Neuronal stem cell (in vitro differentiated cells): ENCODE results near the gene HDDC3.

Source experiments
- DNase-seq: peaks from one replicate; pipeline ENCODE4 v3.0.0-alpha.2; 2013; ENCODE audit warnings: low spot score
- H2AFZ ChIP-seq: one replicate; pipeline ENCODE4 v1.6.1; 2013; ENCODE audit warnings: mild to moderate bottlenecking, low read length, inconsistent platforms
- H2AK5ac ChIP-seq: 2 replicates; pipeline ENCODE4 v1.6.1; 2013; ENCODE audit warnings: low read depth, mild to moderate bottlenecking, inconsistent platforms, low read length, moderate library complexity, mixed read lengths
- H2BK120ac ChIP-seq: 2 replicates; pipeline ENCODE4 v1.6.1; 2013; ENCODE audit warnings: low read depth, mild to moderate bottlenecking, inconsistent platforms, low read length, moderate library complexity, mixed read lengths
- H2BK12ac ChIP-seq: one replicate; pipeline ENCODE4 v1.6.1; 2013; ENCODE audit warnings: low read length, inconsistent platforms
- H2BK15ac ChIP-seq: 2 replicates; pipeline ENCODE4 v1.6.1; 2013; ENCODE audit warnings: mild to moderate bottlenecking, low read length, inconsistent platforms, mixed read lengths
- H2BK5ac ChIP-seq: one replicate; pipeline ENCODE4 v1.6.1; 2013; ENCODE audit warnings: inconsistent platforms, mild to moderate bottlenecking, low read length, moderate library complexity
- H3K14ac ChIP-seq: one replicate; pipeline ENCODE4 v1.6.1; 2013; ENCODE audit warnings: low read length, inconsistent platforms
- H3K18ac ChIP-seq: 2 replicates; pipeline ENCODE4 v1.6.1; 2013; ENCODE audit warnings: low read length, inconsistent platforms
- H3K23ac ChIP-seq: 2 replicates; pipeline ENCODE4 v1.6.1; 2013; ENCODE audit warnings: low read depth, mild to moderate bottlenecking, mixed read lengths, low read length, inconsistent platforms; ENCODE audit not compliant: poor library complexity
- H3K27ac ChIP-seq: replicated peaks from 3 replicates; pipeline ENCODE4 v1.5.1; 2013; ENCODE audit warnings: low read length, inconsistent platforms
- H3K27me3 ChIP-seq, 3 experiments: 2 replicates each; pipeline ENCODE4 v1.6.1; 2013; ENCODE audit warnings: low read length in 3 of 3, mild to moderate bottlenecking in 2 of 3, inconsistent platforms in 1 of 3, low read depth in 1 of 3, mixed read lengths in 1 of 3, moderate library complexity in 1 of 3; ENCODE audit not compliant: control insufficient read depth in 3 of 3, insufficient read depth in 3 of 3
- H3K36me3 ChIP-seq, 2 donors: replicated peaks in 1 of 2; 2 replicates each; pipeline ENCODE4 v1.6.1; 2013; ENCODE audit warnings: low read length in 2 of 2; ENCODE audit not compliant: control insufficient read depth in 2 of 2, insufficient read depth in 2 of 2
- H3K4ac ChIP-seq: 2 replicates; pipeline ENCODE4 v1.6.1; 2013; ENCODE audit warnings: inconsistent platforms, mild to moderate bottlenecking, low read length, moderate library complexity
- H3K4me1 ChIP-seq, 2 donors: 1 replicate in 1 of 2; 2 replicates in 1 of 2; pipeline ENCODE4 v1.6.1; 2013; ENCODE audit warnings: low read length in 2 of 2, low read depth in 1 of 2; ENCODE audit not compliant: control insufficient read depth in 2 of 2, insufficient read depth in 1 of 2
- H3K4me2 ChIP-seq: one replicate; pipeline ENCODE4 v1.6.1; 2013; ENCODE audit warnings: mild to moderate bottlenecking, low read length, inconsistent platforms; ENCODE audit not compliant: insufficient read depth, poor library complexity, severe bottlenecking
- H3K4me3 ChIP-seq, 2 donors: 2 replicates each; pipeline ENCODE4 v1.5.1; 2013; ENCODE audit warnings: low read length in 2 of 2, mild to moderate bottlenecking in 2 of 2, inconsistent platforms in 1 of 2, moderate library complexity in 1 of 2
- H3K79me1 ChIP-seq: one replicate; pipeline ENCODE4 v1.6.1; 2013; ENCODE audit warnings: low read depth, mild to moderate bottlenecking, inconsistent platforms, low read length, moderate library complexity
- H3K9ac ChIP-seq: one replicate; pipeline ENCODE4 v1.6.1; 2013; ENCODE audit warnings: mild to moderate bottlenecking, low read depth, low read length, inconsistent platforms; ENCODE audit not compliant: poor library complexity
- H3K9me3 ChIP-seq, 2 donors: replicated peaks in 1 of 2; 2 replicates each; pipeline versions ENCODE3 to v1.6.1; 2013; ENCODE audit warnings: low read length in 2 of 2, mild to moderate bottlenecking in 2 of 2, inconsistent platforms in 1 of 2, low read depth in 1 of 2, mixed read lengths in 1 of 2, moderate library complexity in 1 of 2; ENCODE audit not compliant: control insufficient read depth in 2 of 2, insufficient read depth in 1 of 2
- H4K8ac ChIP-seq: one replicate; pipeline ENCODE4 v1.6.1; 2013; ENCODE audit warnings: low read depth, mild to moderate bottlenecking, inconsistent platforms, low read length, moderate library complexity
- H4K91ac ChIP-seq: one replicate; pipeline ENCODE4 v1.6.1; 2013; ENCODE audit warnings: low read length, low read depth, mild to moderate bottlenecking, inconsistent platforms; ENCODE audit not compliant: poor library complexity
- WGBS, 2 donors: extraction: QIAGEN DNeasy Blood & Tissue Kit; methylation state at CpG; one replicate each; pipeline ENCODE4 v1.1.7; 2013; ENCODE audit warnings: missing lambda C conversion rate in 2 of 2, mixed read lengths in 1 of 2; ENCODE audit not compliant: insufficient read length in 2 of 2, insufficient replicate concordance in 1 of 2; ENCODE audit errors: extremely low coverage in 2 of 2; 5-methylcytosine and 5-hydroxymethylcytosine counted together

The HDDC3 gene

DNA sequence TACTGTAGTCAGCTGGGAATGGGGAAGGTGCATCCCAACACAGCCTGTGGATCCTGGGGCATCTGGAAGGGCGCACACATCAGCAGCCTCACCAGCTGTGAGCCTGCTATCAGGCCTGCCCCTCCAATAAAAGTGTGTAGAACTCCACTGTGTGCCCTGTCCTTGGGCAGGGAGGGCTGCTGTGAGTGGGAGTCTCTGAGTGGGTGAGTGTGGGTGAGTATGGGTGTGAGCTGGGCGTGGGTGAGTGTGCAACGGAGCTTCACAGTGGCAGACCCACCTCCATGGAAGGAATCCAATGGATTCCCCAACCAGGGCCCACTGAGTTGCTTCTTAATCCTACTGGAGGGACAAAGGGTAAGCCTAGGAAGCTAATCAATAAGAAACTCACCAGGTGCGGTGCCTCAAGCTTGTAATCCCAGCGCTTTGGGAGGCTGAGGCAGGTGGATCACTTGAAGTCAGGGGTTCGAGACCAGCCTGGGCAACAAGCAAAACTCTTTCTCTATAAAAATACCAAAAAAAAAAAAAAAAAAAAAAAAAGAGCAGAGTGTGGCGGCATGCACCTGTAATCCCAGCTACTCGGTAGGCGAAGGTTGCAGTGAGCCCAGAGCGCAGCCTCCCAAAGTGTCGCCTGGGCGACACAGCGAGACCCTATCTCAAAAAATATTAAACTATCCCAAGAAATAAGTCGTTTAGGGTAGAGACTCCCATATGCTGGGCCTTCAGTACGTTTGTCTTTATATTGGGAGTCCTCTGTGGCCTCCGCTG is 21.8 kb upstream of the HDDC3 start:
- H3K4me3 ChIP-seq = no peak overlapping the region
- no peak overlapping the region for H2AK5ac ChIP-seq
- H3K9me3 ChIP-seq = peaks cover 0 to 1% of the 10 kb centered on the region in 2 donors
- peak overlapping the region; percentile 24 for H3K9ac ChIP-seq
- no peak overlapping the region for H3K18ac ChIP-seq
- H2BK15ac ChIP-seq = no peak overlapping the region
- WGBS, 2 donors = no CpG with 5 or more reads among the region's 16 CpGs
- H3K14ac ChIP-seq = no peak overlapping the region
- peaks cover 10% of the 10 kb centered on the region for H3K79me1 ChIP-seq
- peak overlapping the region; percentile 65 for H2AFZ ChIP-seq
- H3K4me1 ChIP-seq = peaks cover 0 to 10% of the 10 kb centered on the region in 2 donors
- H3K23ac ChIP-seq = peak overlapping the region; percentile 85
- H2BK5ac ChIP-seq = peak overlapping the region; percentile 46
- no peak overlapping the region for H3K4me2 ChIP-seq
- no peak for DNase-seq
- no peak overlapping the region for H3K27ac ChIP-seq
- H2BK120ac ChIP-seq = no peak overlapping the region
- H4K8ac ChIP-seq = peak overlapping the region; percentile 48
- H4K91ac ChIP-seq = no peak overlapping the region
- H3K27me3 ChIP-seq = peaks cover 0 to 4% (median 0%) of the 10 kb centered on the region in 3 experiments
- H2BK12ac ChIP-seq = no peak overlapping the region
- no peak overlapping the region for H3K4ac ChIP-seq
- H3K36me3 ChIP-seq = peaks cover 36 to 51% of the 10 kb centered on the region in 2 donors

DNA sequence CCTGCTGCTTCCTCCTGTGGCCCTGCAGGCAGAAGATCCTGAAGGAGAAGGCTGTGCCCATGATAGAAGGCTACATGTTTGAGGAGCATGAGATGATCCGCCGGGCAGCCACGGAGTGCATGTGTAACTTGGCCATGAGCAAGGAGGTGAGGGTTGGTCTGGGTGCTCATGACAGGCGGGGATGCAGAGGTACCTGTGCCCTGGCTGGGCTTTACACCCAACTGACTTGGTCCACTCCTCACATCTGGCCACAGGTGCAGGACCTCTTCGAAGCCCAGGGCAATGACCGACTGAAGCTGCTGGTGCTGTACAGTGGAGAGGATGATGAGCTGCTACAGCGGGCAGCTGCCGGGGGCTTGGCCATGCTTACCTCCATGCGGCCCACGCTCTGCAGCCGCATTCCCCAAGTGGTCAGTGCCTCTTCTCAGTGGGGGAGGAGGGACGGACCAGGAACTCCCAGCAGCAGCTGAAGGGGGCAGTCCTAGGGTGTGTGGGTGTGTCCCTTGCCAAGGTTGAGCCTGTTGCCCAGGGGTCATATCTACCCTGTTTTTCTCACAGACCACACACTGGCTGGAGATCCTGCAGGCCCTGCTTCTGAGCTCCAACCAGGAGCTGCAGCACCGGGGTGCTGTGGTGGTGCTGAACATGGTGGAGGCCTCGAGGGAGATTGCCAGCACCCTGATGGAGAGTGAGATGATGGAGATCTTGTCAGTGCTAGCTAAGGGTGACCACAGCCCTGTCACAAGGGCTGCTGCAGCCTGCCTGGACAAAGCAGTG is 20.7 kb upstream of the HDDC3 start:
- Histone ChIP-seq H3K9ac (peak overlapping the region; percentile 70), H3K4me2 (no peak overlapping the region), H3K23ac (no peak overlapping the region), H2AFZ (no peak overlapping the region), H3K79me1 (peaks cover 9% of the 10 kb centered on the region), H3K36me3 (peaks cover 43 to 59% of the 10 kb centered on the region in 2 donors), H4K91ac (no peak overlapping the region), H2BK15ac (no peak overlapping the region), H3K18ac (no peak overlapping the region), H4K8ac (no peak overlapping the region), H2BK12ac (no peak overlapping the region), H3K4me1 (peaks cover 0 to 10% of the 10 kb centered on the region in 2 donors), H2BK5ac (peak overlapping the region; percentile 11), H2BK120ac (no peak overlapping the region), H3K27ac (no peak overlapping the region), H3K4me3 (no peak overlapping the region), H3K9me3 (peaks cover 0 to 1% of the 10 kb centered on the region in 2 donors), H3K4ac (no peak overlapping the region), H2AK5ac (no peak overlapping the region), H3K14ac (no peak overlapping the region), H3K27me3 (peaks cover 0 to 4% (median 0%) of the 10 kb centered on the region in 3 experiments)
- DNase-seq = no peak
- WGBS, 2 donors = no CpG with 5 or more reads among the region's 14 CpGs

DNA sequence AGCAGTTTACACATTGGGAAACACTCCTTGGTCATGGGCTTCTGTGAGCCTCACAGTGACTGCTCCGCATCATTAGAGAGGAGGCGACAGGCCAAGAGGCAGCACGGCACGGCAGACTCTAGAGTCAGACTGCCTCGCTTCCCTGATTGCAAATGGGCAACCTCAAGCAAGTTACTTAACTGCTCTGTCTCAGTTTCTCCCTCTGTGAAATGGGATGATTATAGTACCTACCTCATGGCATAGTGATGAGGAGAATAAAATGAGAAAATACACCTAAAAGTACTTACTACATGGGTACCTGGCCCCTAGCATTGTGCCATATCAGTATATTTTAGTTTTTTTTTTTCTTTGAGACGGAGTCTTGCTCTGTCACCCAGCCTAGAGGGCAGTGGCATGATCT is 18.3 kb upstream of the HDDC3 start:
- H2BK15ac ChIP-seq = no peak overlapping the region
- H4K8ac ChIP-seq = no peak overlapping the region
- no peak for DNase-seq
- WGBS, 2 donors = no CpG with 5 or more reads among the region's 6 CpGs
- no peaks in the 10 kb centered on the region for H3K4me1 ChIP-seq
- H2BK12ac ChIP-seq = no peak overlapping the region
- H2BK5ac ChIP-seq = no peak overlapping the region
- no peak overlapping the region for H3K14ac ChIP-seq
- H4K91ac ChIP-seq = no peak overlapping the region
- no peak overlapping the region for H2AK5ac ChIP-seq
- no peaks in the 10 kb centered on the region for H3K27me3 ChIP-seq
- H3K4ac ChIP-seq = no peak overlapping the region
- peaks cover 56 to 81% of the 10 kb centered on the region in 2 donors for H3K36me3 ChIP-seq
- no peak overlapping the region for H3K23ac ChIP-seq
- H3K4me3 ChIP-seq = no peak overlapping the region
- no peak overlapping the region for H3K18ac ChIP-seq
- H3K9me3 ChIP-seq = peaks cover 0 to 1% of the 10 kb centered on the region in 2 donors
- no peak overlapping the region for H2AFZ ChIP-seq
- no peak overlapping the region for H3K9ac ChIP-seq
- H3K4me2 ChIP-seq = no peak overlapping the region
- peaks cover 4% of the 10 kb centered on the region for H3K79me1 ChIP-seq
- H2BK120ac ChIP-seq = no peak overlapping the region
- no peak overlapping the region for H3K27ac ChIP-seq
